ENCODE data around the gene GRB14. TPM values are rescaled to one million over a fixed set of nuclear protein-coding genes. Genes with fewer than 3 reads are reported as not detected.

Gene GRB14
- total RNA-seq, 1 donor from 2014 or later: 13.6 TPM

DNA sequence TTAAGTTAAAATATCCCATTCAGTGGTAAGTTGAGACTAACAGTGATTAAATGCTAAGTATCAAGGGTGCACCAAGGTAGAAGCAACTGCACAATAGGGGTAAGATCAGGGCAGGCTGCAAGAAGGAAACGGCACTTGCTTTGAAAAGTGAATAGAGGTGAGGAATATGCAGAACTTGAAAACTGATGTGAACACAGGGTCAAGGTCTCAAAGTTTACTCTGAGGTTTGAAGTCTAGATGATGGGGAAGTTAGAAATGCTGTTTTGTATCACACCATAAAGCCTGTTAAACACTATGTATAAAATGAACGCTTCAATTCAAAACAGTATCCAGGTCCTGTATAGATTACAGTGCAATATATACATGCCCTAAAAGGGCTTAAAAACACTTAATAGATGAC lies 50.8 kb downstream of the GRB14 start:
- peaks cover 10% of the 10 kb centered on the region for H3K4me1 Mint-ChIP-seq
- TF ChIP-seq, protein P1, sequence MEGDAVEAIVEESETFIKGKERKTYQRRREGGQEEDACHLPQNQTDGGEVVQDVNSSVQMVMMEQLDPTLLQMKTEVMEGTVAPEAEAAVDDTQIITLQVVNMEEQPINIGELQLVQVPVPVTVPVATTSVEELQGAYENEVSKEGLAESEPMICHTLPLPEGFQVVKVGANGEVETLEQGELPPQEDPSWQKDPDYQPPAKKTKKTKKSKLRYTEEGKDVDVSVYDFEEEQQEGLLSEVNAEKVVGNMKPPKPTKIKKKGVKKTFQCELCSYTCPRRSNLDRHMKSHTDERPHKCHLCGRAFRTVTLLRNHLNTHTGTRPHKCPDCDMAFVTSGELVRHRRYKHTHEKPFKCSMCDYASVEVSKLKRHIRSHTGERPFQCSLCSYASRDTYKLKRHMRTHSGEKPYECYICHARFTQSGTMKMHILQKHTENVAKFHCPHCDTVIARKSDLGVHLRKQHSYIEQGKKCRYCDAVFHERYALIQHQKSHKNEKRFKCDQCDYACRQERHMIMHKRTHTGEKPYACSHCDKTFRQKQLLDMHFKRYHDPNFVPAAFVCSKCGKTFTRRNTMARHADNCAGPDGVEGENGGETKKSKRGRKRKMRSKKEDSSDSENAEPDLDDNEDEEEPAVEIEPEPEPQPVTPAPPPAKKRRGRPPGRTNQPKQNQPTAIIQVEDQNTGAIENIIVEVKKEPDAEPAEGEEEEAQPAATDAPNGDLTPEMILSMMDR (IDR thresholded peaks at IDR 0.05; ENCODE audit: unreplicated experiment): no peak
- no peak overlapping the region for H3K27ac Mint-ChIP-seq
- no peaks in the 10 kb centered on the region for H3K27me3 Mint-ChIP-seq (ENCODE audit: low read depth)
- no peaks in the 10 kb centered on the region for H3K9me3 Mint-ChIP-seq
- H3K36me3 Mint-ChIP-seq: no peaks in the 10 kb centered on the region
- no peak overlapping the region for H3K4me3 Mint-ChIP-seq
- DNase-seq (ENCODE audit: low spot score in 2 of 2, unreplicated experiment in 2 of 2): no peak

DNA sequence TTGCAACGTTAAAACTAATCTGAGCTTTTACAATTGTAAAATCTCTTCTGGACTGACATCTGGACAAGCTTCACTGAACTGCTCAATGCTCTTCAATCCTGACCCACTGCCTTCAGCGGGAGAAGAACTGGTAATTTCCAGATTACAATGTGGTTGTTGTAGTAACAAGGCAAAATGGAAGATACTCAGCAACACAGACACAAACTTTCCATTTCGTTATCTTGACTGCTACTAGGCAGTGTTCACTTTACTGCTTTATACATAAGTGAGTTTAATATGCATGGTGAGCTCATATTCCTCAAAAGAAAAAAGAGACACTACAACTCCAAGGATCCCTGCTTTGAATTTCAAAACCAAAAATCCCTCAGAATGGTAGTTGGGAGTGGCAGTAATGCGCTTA lies 51.9 kb downstream of the GRB14 start:
- peaks cover 10% of the 10 kb centered on the region for H3K4me1 Mint-ChIP-seq
- DNase-seq (ENCODE audit: low spot score in 2 of 2, unreplicated experiment in 2 of 2): no peak
- TF ChIP-seq, protein P1 (IDR thresholded peaks at IDR 0.05; ENCODE audit: unreplicated experiment): no peak
- no peaks in the 10 kb centered on the region for H3K9me3 Mint-ChIP-seq
- H3K27ac Mint-ChIP-seq: no peak overlapping the region
- no peaks in the 10 kb centered on the region for H3K27me3 Mint-ChIP-seq (ENCODE audit: low read depth)
- no peaks in the 10 kb centered on the region for H3K36me3 Mint-ChIP-seq
- H3K4me3 Mint-ChIP-seq: no peak overlapping the region

DNA sequence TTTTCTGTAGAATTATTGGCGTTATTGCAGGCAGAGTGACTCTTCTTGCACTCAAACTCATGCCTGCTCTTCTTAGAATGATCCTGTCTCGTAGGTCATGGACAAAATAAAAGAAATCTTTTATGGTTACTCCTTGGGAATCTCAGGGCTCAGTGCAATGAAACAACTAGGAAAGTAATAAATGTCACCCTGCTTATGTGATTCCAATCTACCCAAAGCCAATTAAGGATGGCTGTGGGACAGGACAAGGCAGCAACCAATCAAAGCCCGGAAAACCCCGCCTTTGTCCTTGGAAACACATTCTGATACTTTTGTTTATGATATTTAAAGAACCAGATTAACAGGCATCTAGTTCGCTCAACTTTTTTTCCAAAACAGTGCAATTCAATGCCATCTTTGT lies 53.0 kb downstream of the GRB14 start:
- no peaks in the 10 kb centered on the region for H3K9me3 Mint-ChIP-seq
- DNase-seq (ENCODE audit: low spot score in 2 of 2, unreplicated experiment in 2 of 2): no peak
- H3K27me3 Mint-ChIP-seq (ENCODE audit: low read depth): no peaks in the 10 kb centered on the region
- no peaks in the 10 kb centered on the region for H3K36me3 Mint-ChIP-seq
- H3K4me1 Mint-ChIP-seq: peaks cover 14% of the 10 kb centered on the region
- no peak overlapping the region for H3K4me3 Mint-ChIP-seq
- H3K27ac Mint-ChIP-seq: no peak overlapping the region
- TF ChIP-seq, protein P1 (IDR thresholded peaks at IDR 0.05; ENCODE audit: unreplicated experiment): no peak

DNA sequence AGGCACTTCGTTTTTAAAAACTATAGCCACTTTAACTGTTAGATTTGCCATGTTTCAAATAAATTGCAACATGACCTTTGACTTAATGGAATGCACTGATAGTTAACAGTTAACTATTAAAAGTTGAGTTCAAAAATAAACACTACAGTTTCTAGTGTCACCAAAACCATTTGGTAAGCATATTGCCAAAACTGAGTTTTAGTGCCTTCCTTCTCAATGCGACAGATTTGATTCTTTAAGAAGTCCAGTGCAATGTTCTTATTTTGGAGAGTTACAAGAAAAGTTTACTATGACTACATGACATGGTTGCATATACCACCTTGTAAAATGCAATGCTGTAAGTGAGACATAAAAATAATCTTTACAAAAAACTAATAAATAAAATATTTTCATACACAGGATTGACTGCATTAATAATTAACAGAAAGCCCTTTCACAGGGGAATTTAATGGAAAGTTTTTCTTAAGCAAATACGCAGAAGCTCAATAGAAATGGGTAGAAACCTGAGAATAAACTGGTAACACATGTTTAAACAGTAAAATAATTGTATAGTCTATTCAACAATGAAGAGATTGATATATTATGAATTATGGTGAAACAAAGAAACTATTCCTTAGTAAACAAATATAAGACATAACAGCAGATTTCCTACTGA lies 53.8 kb downstream of the GRB14 start:
- H3K27ac Mint-ChIP-seq: no peak overlapping the region
- H3K4me1 Mint-ChIP-seq: peaks cover 21% of the 10 kb centered on the region
- H3K9me3 Mint-ChIP-seq: no peaks in the 10 kb centered on the region
- no peaks in the 10 kb centered on the region for H3K36me3 Mint-ChIP-seq
- H3K4me3 Mint-ChIP-seq: no peak overlapping the region
- no peak for DNase-seq (ENCODE audit: low spot score in 2 of 2, unreplicated experiment in 2 of 2)
- TF ChIP-seq, protein P1 (IDR thresholded peaks at IDR 0.05; ENCODE audit: unreplicated experiment): no peak
- no peaks in the 10 kb centered on the region for H3K27me3 Mint-ChIP-seq (ENCODE audit: low read depth)

- Mint-ChIP-seq H3K9me3 (no peaks in the 10 kb centered on the region), H3K27ac (no peak overlapping the region), H3K36me3 (no peaks in the 10 kb centered on the region), H3K4me1 (peaks cover 19% of the 10 kb centered on the region), H3K4me3 (no peak overlapping the region), H3K27me3 (ENCODE audit: low read depth) (no peaks in the 10 kb centered on the region)
- TF ChIP-seq, protein P1 (IDR thresholded peaks at IDR 0.05; ENCODE audit: unreplicated experiment): no peak
- no peak for DNase-seq (ENCODE audit: low spot score in 2 of 2, unreplicated experiment in 2 of 2)
These were observed 55.9 kb downstream of the GRB14 start for GRCh38 chr2:164565359-164565758.

- H3K27me3 Mint-ChIP-seq (ENCODE audit: low read depth): no peaks in the 10 kb centered on the region
- DNase-seq (ENCODE audit: low spot score in 2 of 2, unreplicated experiment in 2 of 2): no peak
- H3K9me3 Mint-ChIP-seq: no peaks in the 10 kb centered on the region
- H3K4me1 Mint-ChIP-seq: peaks cover 17% of the 10 kb centered on the region
- no peaks in the 10 kb centered on the region for H3K36me3 Mint-ChIP-seq
- no peak overlapping the region for H3K4me3 Mint-ChIP-seq
- TF ChIP-seq, protein P1 (IDR thresholded peaks at IDR 0.05; ENCODE audit: unreplicated experiment): no peak
- no peak overlapping the region for H3K27ac Mint-ChIP-seq
These were observed 58.6 kb downstream of the GRB14 start for GRCh38 chr2:164562666-164563065.

Measured in mesothelial cell of epicardium (in vitro differentiated cells).